Endothelial cell of umbilical vein (primary cell): ENCODE measurements around the gene FAM216A. TPM values are rescaled to one million over a fixed set of nuclear protein-coding genes. Genes with fewer than 3 reads are reported as not detected.

Experiments
- BruUV-seq: library from RNA; stranded (reverse); fragments of 400-500 nt; replicated peaks from 2 replicates; lab custom pipeline; 2021; lab: Mats Ljungman, UMichigan
- CTCF ChIA-PET: fragments of 300-600, 350-600 bp; sonication (Branson Sonifier 250); formaldehyde crosslinking; loops from one replicate; lab custom pipeline; 2021; ENCODE audit warnings: antibody characterized with exemption, inconsistent platforms; lab: Charles Lee
- POLR2A ChIA-PET: fragments of 300-600, 350-600 bp; sonication (Branson Sonifier 250); formaldehyde crosslinking; loops from one replicate; lab custom pipeline; 2021; ENCODE audit warnings: antibody characterized with exemption, inconsistent platforms; lab: Charles Lee
- DNase-seq: peaks from one replicate; pipeline ENCODE4 v3.0.0-alpha.2; 2011; ENCODE audit warnings: low read depth, low spot score
- FAIRE-seq: peaks from 2 replicates; lab custom pipeline; 2011; peaks lifted over from hg19 to GRCh38; lab: Jason Lieb, UNC
- H2AFZ ChIP-seq: 2 replicates; pipeline ENCODE4 v1.6.0; 2012; ENCODE audit warnings: low read depth, low read length, control low read depth, inconsistent platforms
- H3K27ac ChIP-seq: 2 replicates; pipeline ENCODE4 v1.5.1; 2011; ENCODE audit warnings: low read depth, mild to moderate bottlenecking, control low read depth, low read length, moderate library complexity; ENCODE audit not compliant: insufficient read depth
- H3K27me3 ChIP-seq, 2 experiments: 2 replicates each; pipeline versions ENCODE4 v1.6.0 to v1.6.1; 2011; ENCODE audit warnings: low read length in 2 of 2, mixed read lengths in 1 of 2; ENCODE audit not compliant: control insufficient read depth in 2 of 2, insufficient read depth in 2 of 2
- H3K36me3 ChIP-seq, 2 experiments: 2 replicates in 1 of 2; 3 replicates in 1 of 2; pipeline ENCODE4 v1.5.1; 2011; ENCODE audit warnings: low read length in 2 of 2, mild to moderate bottlenecking in 1 of 2, moderate library complexity in 1 of 2; ENCODE audit not compliant: control insufficient read depth in 2 of 2, insufficient read depth in 2 of 2; ENCODE audit errors: extremely low read depth in 1 of 2
- H3K4me1 ChIP-seq: 3 replicates; pipeline ENCODE4 v1.5.1; 2011; ENCODE audit warnings: mild to moderate bottlenecking, low read length; ENCODE audit not compliant: control insufficient read depth, insufficient read depth; ENCODE audit errors: extremely low read depth
- H3K4me2 ChIP-seq: 2 replicates; pipeline ENCODE4 v1.6.1; 2011; ENCODE audit warnings: low read length, control low read depth, mixed read lengths; ENCODE audit not compliant: insufficient read depth
- H3K4me3 ChIP-seq, 3 experiments: fragments of 200-600 bp in 1 of 3; sonication (generic), shearing (Covaris generic) in 1 of 3; replicated peaks in 1 of 3; 2 replicates each; pipeline ENCODE4 v1.5.1; 2011 to 2016; ENCODE audit warnings: control low read depth in 3 of 3, low read length in 3 of 3, mild to moderate bottlenecking in 2 of 3, inconsistent platforms in 1 of 3, low read depth in 1 of 3, moderate library complexity in 1 of 3; ENCODE audit not compliant: insufficient read depth in 1 of 3
- H3K79me2 ChIP-seq: 2 replicates; pipeline ENCODE4 v1.6.0; 2012; ENCODE audit warnings: low read length, inconsistent platforms; ENCODE audit not compliant: control insufficient read depth, insufficient read depth
- H3K9ac ChIP-seq: replicated peaks from 2 replicates; pipeline ENCODE3; 2011; ENCODE audit warnings: low read length, control low read depth; ENCODE audit not compliant: insufficient read depth; ENCODE audit errors: extremely low read depth
- H3K9me1 ChIP-seq: replicated peaks from 3 replicates; pipeline ENCODE4 v1.6.0; 2011; ENCODE audit warnings: mild to moderate bottlenecking, low read length; ENCODE audit not compliant: control insufficient read depth, insufficient read depth; ENCODE audit errors: extremely low read depth
- H3K9me3 ChIP-seq: replicated peaks from 2 replicates; pipeline ENCODE4 v1.5.1; 2012; ENCODE audit warnings: low read length, inconsistent platforms; ENCODE audit not compliant: control insufficient read depth, insufficient read depth
- H4K20me1 ChIP-seq: replicated peaks from 2 replicates; pipeline ENCODE3; 2011; ENCODE audit warnings: mild to moderate bottlenecking, low read length; ENCODE audit not compliant: control insufficient read depth, insufficient read depth; ENCODE audit errors: extremely low read depth
- EZH2 ChIP-seq: IDR thresholded peaks from 2 replicates; pipeline ENCODE4 v1.6.1; 2012; ENCODE audit warnings: borderline replicate concordance, low read depth, mild to moderate bottlenecking, moderate library complexity, low read length, inconsistent platforms; ENCODE audit not compliant: severe bottlenecking
- FOS ChIP-seq: IDR thresholded peaks from 2 replicates; pipeline ENCODE4 v1.6.1; 2011; ENCODE audit warnings: mild to moderate bottlenecking, low read length, moderate library complexity, borderline replicate concordance; ENCODE audit not compliant: insufficient read depth
- GATA2 ChIP-seq: IDR thresholded peaks from 2 replicates; pipeline ENCODE4 v1.7.0; 2011; ENCODE audit warnings: low read depth, mild to moderate bottlenecking, moderate library complexity, mixed read lengths, low read length; ENCODE audit not compliant: insufficient read length, insufficient read depth
- JUN ChIP-seq: IDR thresholded peaks from 2 replicates; pipeline ENCODE4 v1.6.1; 2011; ENCODE audit warnings: borderline replicate concordance, low read depth; ENCODE audit not compliant: insufficient read length, insufficient read depth
- MYC ChIP-seq: IDR thresholded peaks from one replicate; pipeline ENCODE4 v1.6.1; 2011; ENCODE audit warnings: mild to moderate bottlenecking, low read depth, low read length
- POLR2A ChIP-seq: IDR thresholded peaks from 2 replicates; pipeline ENCODE4 v1.6.1; 2012; ENCODE audit warnings: low read depth, mild to moderate bottlenecking, control low read depth, low read length
- POLR2AphosphoS5 ChIP-seq: IDR thresholded peaks from 2 replicates; pipeline ENCODE4 v1.6.1; 2012; ENCODE audit warnings: low read depth, mild to moderate bottlenecking, control low read depth, low read length, moderate library complexity; ENCODE audit not compliant: insufficient read depth
- dilution Hi-C: fragments of 300-500 bp; cut with MboI; formaldehyde crosslinking; loops from one replicate; pipeline ENCODE4 v1.15.0; 2019; ENCODE audit warnings: low sequenced_read_pairs; ENCODE audit not compliant: extremely low pct_ligation_motif_present
- intact Hi-C: fragments of 100-400 bp; cut with micrococcal nuclease; formaldehyde crosslinking; loops from one replicate; pipeline ENCODE4 v1.10.0; 2022
- polyA plus RNA-seq, 4 experiments: library from polyadenylated mRNA; depleted of rRNA in 3 of 4; stranded (reverse) in 3 of 4; unstranded in 1 of 4; fragments of >200 nt; gene quantifications; 2 replicates each; pipeline versions ENCODE4 v1.2.1 to v1.2.3, GENCODE V29; 2011 to 2012; ENCODE audit warnings: missing spikeins in 1 of 4
- total RNA-seq: library from RNA; stranded (reverse); gene quantifications from 2 replicates; pipeline ENCODE4 v1.2.3, GENCODE V29; 2021
- TF ChIP-seq, protein P1 (sequence below): IDR thresholded peaks from 2 replicates; pipeline ENCODE4 v1.6.1; 2011; ENCODE audit not compliant: insufficient read depth, insufficient read length
- TF ChIP-seq, protein P2 (sequence below), 2 donors: IDR thresholded peaks; 1 replicate in 1 of 2; 2 replicates in 1 of 2; pipeline ENCODE4 v1.5.1; 2011; ENCODE audit warnings: low read length in 2 of 2, mild to moderate bottlenecking in 2 of 2, moderate library complexity in 2 of 2, control low read depth in 1 of 2, inconsistent platforms in 1 of 2, low read depth in 1 of 2; ENCODE audit not compliant: insufficient read depth in 1 of 2; ENCODE audit errors: extremely low read depth in 1 of 2

FAM216A gene
- total and polyA plus RNA-seq, 2 donors (not counting 3 experiments of a cell fraction or from before 2014, with no cell fraction given) = 11.6 to 11.7 TPM

DNA sequence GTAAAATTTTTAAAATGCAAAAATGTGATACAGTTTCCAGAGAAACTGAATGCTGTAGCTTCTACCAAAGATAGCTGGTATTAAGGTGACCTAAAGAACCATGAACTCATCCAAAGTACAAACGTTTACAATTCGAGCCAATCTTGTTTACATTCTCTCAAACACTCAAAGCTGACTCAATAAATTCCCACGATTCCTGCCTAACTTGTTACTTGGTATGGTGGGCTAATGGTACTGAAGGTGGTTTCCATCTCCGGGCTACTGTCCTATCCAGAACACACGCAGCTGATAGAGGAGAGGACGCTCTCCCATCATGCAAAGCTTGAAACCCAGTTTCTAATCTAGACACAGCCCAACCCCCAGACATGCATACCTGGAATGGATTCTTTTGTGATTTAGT, 65.0 kb downstream of the FAM216A start:
- Histone ChIP-seq H3K9me3 (no peaks in the 10 kb centered on the region), H4K20me1 (no peaks in the 10 kb centered on the region), H3K27me3 (no peaks in the 10 kb centered on the region), H3K4me1 (no peaks in the 10 kb centered on the region), H3K27ac (no peak overlapping the region), H3K36me3 (peaks cover 7 to 8% of the 10 kb centered on the region in 2 experiments), H3K4me2 (no peak overlapping the region), H3K4me3 (no peak overlapping the region), H3K79me2 (peaks cover 7% of the 10 kb centered on the region), H3K9me1 (no peaks in the 10 kb centered on the region), H2AFZ (no peak overlapping the region), H3K9ac (no peak overlapping the region)
- dilution Hi-C loops (no loop called here), intact Hi-C loops (no loop called here)
- TF ChIP-seq JUN (no peak), MYC (no peak), EZH2 (no peak), FOS (no peak), GATA2 (no peak), POLR2A (no peak), POLR2AphosphoS5 (no peak)
- TF ChIP-seq, protein P1, sequence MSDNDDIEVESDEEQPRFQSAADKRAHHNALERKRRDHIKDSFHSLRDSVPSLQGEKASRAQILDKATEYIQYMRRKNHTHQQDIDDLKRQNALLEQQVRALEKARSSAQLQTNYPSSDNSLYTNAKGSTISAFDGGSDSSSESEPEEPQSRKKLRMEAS = no peak
- TF ChIP-seq, protein P2, sequence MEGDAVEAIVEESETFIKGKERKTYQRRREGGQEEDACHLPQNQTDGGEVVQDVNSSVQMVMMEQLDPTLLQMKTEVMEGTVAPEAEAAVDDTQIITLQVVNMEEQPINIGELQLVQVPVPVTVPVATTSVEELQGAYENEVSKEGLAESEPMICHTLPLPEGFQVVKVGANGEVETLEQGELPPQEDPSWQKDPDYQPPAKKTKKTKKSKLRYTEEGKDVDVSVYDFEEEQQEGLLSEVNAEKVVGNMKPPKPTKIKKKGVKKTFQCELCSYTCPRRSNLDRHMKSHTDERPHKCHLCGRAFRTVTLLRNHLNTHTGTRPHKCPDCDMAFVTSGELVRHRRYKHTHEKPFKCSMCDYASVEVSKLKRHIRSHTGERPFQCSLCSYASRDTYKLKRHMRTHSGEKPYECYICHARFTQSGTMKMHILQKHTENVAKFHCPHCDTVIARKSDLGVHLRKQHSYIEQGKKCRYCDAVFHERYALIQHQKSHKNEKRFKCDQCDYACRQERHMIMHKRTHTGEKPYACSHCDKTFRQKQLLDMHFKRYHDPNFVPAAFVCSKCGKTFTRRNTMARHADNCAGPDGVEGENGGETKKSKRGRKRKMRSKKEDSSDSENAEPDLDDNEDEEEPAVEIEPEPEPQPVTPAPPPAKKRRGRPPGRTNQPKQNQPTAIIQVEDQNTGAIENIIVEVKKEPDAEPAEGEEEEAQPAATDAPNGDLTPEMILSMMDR (IDR thresholded peaks at IDR 0.05; ENCODE audit: extremely low read depth in 1 of 2, insufficient read depth in 1 of 2, low read depth in 1 of 2, low read length in 2 of 2) = no peak
- CTCF ChIA-PET = interaction anchor here (1.0 to 1.5 kb wide), 3 partner anchors 10 to 67 kb away, joined by 4 to 7 read pairs (median 5); no protein-coding TSS in a partner anchor
- no TSS peak for BruUV-seq
- POLR2A ChIA-PET = no interaction called here
- DNase-seq (no peak), FAIRE-seq (no peak)
